Coronary artery (tissue), 2 donors: ENCODE results near the gene CAV3.
A peak's percentile ranks its signal among the peaks of the same experiment; 100 is the strongest.

ENCODE experiments used
- DNase-seq: peaks from one replicate; pipeline ENCODE4 v3.0.0-alpha.2; 2017; ENCODE audit warnings: low spot score
- H3K27ac ChIP-seq, 2 donors: fragments of 200-600 bp; sonication (generic); one replicate each; pipeline ENCODE4 v1.5.1; 2016 to 2019
- H3K4me3 ChIP-seq: fragments of 200-600 bp; sonication (generic); 2 replicates; pipeline ENCODE4 v1.5.1; 2016; ENCODE audit warnings: mild to moderate bottlenecking, moderate library complexity
- CTCF ChIP-seq: fragments of 200-600 bp; sonication (generic); IDR thresholded peaks from one replicate; pipeline ENCODE4 v1.5.1; 2019; ENCODE audit warnings: antibody characterized with exemption

CAV3 gene

GRCh38 chr3:8764528-8764927 lies 30.9 kb downstream of the CAV3 start:
- no peak overlapping the region for H3K27ac ChIP-seq

GRCh38 chr3:8765528-8765927 lies 31.9 kb downstream of the CAV3 start:
- no peak for DNase-seq
- no peak for TF ChIP-seq CTCF
- H3K4me3 ChIP-seq = no peak overlapping the region
- no peak overlapping the region for H3K27ac ChIP-seq

More at GRCh38 chr3:8764528-8764927, 30.9 kb downstream of the CAV3 start:
- no peak for TF ChIP-seq CTCF
- H3K4me3 ChIP-seq = no peak overlapping the region
- DNase-seq = no peak

- TF ChIP-seq CTCF = no peak
- Histone ChIP-seq H3K27ac (no peak overlapping the region), H3K4me3 (no peak overlapping the region)
- no peak for DNase-seq
These were observed 32.5 kb downstream of the CAV3 start for GRCh38 chr3:8766148-8766547.

GRCh38 chr3:8767256-8767666 lies 33.7 kb downstream of the CAV3 start:
- no peak for TF ChIP-seq CTCF
- H3K4me3 ChIP-seq = peak overlapping the region; percentile 67
- DNase-seq = no peak
- H3K27ac ChIP-seq = no peak overlapping the region

GRCh38 chr3:8767667-8768363 lies 34.2 kb downstream of the CAV3 start:
- Histone ChIP-seq H3K27ac (no peak overlapping the region), H3K4me3 (peak overlapping the region; percentile 67)
- TF ChIP-seq CTCF = no peak
- no peak for DNase-seq

- TF ChIP-seq CTCF = no peak
- no peak for DNase-seq
- peak overlapping the region; percentile 67 for H3K4me3 ChIP-seq
- no peak overlapping the region for H3K27ac ChIP-seq
These were observed 34.9 kb downstream of the CAV3 start for GRCh38 chr3:8768364-8769087.
